Inflammatory macrophage treated with lipopolysaccharide for 1 hour (primary cell): ENCODE results near the gene RAMACL.

Source experiments
- DNase-seq, 2 donors: peaks; one replicate each; pipeline ENCODE4 v3.0.0-alpha.2; 2020 to 2022

RAMACL gene

DNA sequence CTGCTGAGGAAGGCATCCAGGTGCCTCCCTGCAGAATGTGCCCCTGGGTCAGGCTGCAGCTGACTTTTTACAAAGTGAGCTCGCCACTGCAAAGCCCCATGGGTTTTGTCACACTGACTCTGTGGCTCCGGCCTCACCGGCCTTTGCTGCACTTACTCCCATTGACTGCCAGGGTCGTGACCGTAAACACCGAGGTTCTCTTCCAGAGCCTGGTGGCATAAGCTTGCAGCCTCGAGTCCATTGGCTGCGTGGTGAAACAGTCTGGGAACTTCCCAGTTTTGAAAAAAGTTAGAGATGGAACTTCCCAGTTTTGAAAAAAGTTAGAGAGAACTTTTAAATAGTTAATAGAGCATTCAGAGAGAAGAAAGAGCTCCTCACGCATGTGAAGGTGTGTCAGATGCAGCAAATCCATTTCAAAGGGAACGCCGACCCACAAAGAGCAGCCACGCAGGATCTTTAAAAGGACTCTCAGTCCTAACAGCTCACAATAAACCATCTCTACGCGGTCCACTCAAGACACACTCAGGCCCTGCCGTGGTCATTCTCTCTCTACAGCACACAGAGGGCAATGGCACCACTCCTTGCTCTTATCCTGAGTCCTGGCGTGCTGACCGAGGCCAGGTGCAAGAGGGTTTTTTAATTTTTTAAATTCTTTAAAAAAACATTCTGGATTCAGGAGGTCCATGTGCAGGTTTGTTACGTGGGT, 12.8 kb downstream of the RAMACL start:
- DNase-seq = peak; percentile 76

DNA sequence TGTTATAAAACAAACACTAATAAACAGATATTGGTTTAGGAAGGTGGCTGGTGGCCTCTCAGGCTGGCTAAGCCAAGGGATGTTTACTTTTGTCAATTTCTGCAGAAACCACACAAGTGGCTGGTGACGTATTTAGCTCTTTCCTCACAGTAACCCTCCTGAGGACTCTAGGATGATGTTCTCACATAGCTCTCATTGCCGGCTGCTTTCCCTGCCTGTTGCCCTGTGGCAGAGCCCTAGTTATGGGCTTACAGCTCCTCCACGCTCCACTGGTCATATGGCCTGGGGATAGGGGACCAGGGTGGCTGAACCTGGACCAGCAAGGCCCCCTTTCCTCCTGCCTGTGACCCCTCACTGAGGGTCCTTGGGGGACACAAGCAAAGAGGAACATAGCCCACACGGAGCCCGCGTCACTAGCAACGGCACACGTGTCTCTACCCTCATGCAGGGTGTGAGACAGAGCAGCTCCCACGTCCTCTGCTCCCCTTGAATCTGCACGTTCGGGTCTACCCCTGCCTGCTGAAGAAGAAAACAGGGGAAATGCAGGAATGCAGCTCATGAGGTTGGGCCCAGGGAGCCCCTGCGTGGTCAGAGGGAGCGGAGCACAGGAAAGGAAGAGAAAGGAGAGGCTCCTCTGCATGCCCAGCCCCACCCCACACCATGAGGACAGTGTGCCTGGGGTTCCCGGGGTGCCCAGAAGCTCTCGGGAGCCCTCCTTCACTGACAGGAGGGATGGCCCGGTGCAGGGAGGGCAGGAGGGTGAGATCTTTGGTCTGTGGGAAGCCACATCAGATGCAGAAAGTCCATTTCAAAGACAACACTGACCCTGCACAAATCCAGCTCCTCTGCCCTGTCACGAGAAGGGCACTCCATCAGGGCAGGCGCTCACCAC, 13.9 kb downstream of the RAMACL start:
- no peak for DNase-seq

DNA sequence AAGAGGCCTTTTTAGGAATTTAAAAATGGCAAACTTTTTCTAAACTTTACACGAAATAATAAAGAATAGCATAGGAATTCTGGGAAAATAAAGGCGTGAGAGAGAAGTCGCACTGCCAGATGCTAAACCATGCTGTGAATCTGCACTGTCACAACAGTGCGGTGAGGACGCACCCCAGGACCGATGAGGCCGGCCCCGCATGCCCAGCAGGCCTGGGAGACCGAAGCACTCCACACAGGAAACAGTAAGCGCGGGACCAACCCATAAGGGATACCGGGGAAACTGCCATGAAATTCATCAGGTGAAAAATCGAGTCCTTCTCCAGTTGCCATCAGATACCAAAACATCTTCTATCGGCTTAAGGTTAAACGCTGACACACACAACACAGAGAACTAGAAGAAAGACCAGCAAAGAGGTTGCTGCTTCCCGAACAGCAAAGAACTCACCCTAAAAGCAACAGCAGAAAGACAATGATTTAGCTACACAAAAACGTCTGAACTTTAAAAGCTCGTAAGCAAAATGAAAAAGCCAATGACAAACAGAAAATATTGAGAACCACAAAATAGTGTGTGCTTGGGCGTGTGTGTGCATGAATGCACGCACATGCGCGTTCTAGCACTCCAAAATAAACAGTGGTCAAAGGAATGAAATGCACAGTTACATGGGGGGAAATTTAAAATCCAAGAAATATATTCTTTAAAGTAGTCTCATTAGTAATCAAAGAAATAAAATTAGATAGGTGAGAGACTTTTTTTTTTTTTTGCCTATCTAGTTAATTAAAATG, 15.4 kb downstream of the RAMACL start:
- no peak for DNase-seq

DNA sequence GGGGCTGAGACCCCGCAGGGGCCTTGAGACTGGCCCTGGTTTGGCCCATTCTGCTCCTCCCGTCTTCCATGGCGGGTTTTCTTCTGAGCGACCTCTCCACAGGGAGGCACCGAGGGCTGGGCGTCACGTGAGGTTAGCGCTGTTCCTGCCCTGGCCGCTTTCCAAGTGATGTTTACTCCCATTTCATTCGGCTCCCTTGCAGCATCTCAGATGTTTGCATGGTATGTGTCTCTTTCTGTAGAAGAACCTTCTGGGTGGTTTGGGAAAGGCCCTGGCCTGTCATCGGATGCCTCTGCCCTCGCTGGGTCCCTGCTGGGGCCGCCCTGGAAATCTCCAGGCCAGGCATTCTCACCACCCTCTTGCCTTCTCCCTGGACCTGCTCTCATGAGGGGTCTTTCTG, 17.3 kb downstream of the RAMACL start:
- DNase-seq = no peak

DNA sequence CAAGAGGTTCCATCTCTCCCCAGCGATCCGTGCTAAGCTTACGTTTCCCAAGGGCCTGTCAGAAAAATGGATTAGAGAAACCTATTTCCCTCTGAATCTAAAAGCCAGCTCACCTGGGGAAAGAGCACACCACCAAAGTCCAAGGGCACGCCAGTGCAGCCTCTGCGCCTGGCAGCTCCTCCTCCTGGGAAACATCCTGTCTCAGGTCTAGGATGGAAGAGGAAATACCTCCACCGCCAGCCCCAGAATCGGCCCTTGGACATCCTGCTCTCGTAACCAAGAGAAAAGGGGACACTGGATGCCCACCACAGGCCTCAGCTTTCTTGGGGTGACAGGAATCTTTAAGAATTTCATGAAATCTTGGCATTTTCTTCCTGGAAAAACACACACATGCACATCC, 18.7 kb downstream of the RAMACL start:
- DNase-seq = no peak

DNA sequence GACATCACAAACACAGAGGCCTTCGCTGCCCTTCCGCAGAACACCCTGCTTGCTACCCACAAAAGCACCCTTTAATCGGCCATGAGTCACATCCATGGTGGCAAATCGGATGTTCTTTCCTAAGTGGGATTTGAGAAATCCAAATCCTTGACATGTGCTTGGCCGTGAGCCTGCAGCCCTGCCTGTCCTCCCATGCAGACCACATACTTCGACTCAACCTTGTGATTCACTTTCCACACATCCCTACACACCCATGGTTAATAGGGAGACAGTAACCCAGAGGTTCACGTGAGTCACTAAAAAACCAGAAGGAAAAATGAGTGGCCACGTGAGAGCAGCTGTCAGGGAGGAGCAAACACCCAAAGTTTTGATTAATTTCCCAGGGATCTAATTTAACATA, 19.4 kb downstream of the RAMACL start:
- DNase-seq = no peak

DNA sequence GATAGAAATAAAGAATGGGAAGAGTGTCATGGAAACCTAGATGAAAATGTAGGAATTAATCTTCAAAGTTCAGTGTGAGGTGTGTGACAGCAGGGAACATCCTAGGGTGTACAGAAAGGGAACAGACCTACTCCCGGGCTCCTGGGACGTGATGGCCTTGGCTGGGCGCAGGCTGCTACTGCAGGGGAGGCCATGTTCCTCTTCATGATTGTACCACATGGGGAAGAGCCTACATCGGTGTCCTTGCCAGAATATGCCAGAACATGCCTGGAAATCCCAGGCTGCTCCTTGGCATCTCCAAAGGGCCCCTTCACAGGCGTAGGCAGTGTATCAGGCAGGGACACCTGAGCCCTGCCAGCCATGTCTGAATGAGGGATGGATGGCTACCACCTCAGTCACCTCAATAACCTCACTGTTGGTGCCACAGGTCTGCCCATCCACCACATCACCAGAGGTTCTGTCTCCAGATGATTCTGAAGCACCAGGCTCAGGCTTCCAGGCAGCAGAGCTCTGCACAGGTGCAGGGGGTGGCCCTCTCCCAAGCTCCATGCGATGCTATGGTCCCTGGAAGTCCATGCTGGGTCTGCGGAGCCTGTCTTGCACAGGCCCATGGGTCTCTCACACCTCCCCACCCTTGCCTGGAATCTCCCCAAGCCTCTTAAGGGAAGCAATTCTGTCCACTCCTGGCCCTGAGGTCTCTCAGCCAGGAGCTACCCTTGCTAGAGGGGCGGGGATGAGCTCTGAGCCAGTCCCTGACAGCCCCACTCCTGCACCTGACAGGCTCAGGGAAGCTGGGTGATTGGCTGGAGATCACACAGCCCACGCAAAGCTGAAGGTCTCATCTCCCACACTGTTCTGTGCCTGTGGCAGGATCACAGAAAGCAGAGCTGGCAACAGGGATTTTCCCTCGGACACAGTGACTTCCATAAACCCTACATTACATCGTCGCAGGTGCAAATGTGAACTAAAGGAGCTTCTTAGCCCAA, 20.2 kb downstream of the RAMACL start:
- no peak for DNase-seq

DNA sequence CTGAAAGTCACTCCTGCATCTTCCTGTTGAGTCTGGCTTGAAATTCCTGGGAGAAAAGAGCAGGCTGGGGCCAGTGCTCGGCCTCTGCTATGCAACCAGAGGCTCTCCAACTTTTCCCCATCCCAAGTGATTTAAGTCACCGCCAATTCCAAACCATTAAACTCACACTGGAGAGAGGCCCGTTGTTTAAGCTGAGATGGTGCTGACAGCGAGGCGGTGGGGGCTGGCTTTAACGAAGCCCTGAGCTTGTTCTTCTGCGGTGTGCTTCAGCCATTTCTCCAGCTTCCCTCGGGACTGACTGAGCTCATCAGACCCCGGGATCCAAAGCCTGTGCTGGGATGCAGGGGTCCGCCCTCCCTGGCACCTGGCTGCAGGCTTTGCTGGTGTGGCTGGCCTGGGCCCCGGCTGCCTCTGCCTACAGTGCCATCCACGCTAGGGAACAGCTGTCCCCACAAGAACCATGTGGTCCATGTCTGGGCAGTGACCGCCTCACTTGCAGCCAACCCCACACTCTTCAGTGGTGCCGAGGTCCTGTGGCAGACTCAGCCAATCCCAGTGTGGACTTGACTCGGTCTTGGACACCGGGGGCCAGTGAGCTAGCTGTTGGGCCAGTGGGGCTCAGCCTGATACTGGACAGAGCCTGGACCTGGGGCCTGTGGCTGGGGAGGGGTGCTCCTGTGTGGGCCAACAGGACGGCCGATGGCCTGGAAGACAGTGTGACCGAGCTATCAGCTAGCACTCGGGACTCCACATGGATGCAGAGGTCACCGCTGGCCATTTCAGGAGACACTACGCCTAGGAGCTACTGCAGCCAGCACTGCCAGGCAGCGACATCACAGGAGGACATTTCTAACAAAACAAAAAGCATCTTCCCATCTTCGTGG, 21.2 kb downstream of the RAMACL start:
- DNase-seq = no peak

DNA sequence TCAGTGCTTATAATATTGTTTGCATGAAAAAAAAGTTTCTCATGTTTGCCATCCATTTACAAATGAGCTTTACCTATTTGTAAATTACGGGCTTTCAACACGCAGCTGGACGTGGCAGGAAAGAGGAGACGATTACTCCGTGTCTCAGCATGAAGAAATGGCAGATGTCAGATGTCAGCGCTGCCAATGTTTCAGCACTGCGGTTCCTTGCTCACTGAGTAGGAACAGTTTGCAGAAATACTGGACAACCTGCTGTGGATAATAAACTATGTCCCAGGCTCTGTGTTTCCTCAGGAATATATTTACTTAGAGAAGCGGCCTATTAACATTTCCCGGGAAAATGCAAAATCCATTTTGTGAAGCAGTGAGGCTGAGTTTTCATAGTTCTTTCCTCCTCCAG, 22.7 kb downstream of the RAMACL start:
- DNase-seq = no peak

DNA sequence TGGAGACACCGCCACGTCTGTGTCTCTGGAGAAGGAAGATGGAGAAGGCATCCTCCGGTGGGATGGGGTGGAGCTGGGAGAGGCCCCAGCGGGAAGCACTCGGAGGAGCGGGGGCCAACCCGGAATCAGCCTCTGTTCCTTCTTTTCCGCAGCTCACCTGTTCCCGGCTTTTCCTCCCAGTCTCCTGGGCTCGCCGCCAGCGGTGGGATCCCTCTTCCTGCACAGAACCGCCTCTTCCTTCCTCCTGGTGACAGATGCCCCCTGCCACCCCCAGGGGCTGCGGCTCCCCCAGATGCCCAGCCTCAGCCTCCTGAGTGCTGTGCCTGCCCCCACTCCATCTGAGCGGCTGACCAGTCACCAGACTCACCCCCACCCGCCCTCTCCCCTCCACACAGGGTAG, 23.3 kb downstream of the RAMACL start:
- no peak for DNase-seq

DNA sequence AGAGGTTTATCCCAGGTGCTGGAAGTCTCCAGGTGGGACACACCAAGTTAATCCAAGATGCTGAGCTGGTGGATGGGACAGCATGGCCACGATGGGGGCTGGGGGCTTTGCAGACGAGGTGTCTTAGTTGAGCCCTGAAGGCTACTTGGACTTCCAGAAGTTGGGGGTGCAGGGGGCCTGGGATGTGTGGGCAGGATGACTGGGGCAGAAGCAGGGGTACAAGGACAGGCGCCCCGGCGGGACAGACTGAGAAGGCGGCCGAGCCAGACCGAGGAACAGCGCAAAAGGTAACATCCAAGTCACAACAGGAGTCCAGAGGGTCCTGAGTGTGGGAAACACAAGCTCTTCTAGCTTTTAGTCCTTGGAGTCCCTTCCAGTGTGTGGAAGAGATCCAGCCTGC, 23.8 kb downstream of the RAMACL start:
- no peak for DNase-seq

DNA sequence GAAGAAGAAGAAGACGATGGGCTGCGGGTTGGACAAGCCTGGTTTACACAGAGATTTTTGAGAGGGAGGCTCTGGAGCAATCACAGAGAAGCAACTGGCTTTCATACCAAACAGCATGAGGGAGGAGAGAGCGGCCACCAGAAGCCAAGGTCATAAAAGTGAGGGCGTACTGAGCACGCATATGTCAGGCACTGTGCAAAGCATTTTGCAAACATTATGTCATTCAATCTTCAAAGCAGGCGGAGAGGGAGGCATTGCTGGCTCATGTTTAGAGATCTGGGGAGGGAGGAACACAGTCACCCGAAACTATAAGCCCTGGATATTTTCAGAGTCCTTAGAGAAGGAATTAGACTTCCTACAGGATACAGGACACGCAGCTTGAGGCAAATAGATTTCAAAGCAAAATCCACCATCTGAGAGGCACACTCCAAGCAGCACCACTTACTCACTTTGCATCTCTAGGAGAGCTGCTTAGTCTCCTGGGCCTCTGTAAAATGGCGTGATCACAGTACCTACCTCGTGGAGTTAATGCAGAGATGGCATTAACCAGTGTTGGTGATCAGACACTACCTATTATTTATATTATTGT, 24.6 kb downstream of the RAMACL start:
- DNase-seq = no peak

DNA sequence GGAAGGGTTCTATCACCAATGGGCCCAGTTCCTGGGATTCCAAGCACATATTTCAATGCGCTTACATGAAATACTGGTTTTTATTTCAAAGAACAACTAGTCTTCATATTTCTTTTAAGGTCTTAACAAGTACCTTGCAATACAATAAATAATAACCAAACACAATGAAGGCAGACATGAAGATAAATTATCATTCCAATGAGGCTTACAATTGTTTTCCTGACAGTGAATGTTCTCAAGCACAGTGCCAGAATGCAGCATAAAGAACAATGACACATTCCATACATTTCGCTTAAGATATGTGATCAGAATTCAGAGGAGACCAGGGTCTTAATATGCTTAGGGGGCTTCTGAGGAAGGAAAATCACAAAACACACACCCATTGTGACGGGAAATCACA, 26.3 kb downstream of the RAMACL start:
- no peak for DNase-seq

DNA sequence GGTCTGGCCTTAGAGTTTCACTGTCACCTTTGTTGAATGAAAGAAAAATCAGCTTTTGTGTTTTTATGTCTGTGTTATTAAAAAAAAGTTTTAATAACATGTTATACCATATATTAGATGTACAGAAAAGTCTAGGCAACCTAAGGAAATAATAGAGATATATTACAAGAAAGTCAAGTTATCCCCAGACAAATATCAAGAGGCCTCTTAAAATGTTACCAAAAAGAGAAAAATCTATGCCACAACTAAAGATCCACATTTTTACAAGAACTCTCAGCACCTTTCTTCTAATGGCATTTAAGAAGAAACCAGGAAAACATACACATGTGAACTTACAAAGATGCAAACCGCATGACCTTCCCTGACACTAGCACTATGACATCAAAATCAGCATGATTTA, 26.8 kb downstream of the RAMACL start:
- DNase-seq = no peak

DNA sequence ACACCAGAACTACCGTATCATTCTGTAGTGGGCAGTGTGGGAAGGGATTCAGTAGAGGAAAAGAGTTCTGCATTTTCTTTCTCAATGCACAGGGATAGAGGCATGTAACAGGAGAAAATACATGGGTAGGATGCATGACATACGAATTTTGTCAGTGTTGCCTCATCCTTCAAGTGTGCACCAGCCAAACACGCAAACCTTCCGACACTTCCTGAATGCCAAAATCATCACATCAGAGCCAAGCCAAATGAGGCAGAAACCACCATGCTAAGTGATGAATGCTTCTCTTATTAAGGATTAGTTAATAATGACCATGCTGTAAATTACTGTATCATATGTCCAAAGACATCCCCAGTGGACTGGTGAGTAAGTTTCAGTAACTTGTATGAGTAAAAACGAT, 27.3 kb downstream of the RAMACL start:
- DNase-seq = no peak

DNA sequence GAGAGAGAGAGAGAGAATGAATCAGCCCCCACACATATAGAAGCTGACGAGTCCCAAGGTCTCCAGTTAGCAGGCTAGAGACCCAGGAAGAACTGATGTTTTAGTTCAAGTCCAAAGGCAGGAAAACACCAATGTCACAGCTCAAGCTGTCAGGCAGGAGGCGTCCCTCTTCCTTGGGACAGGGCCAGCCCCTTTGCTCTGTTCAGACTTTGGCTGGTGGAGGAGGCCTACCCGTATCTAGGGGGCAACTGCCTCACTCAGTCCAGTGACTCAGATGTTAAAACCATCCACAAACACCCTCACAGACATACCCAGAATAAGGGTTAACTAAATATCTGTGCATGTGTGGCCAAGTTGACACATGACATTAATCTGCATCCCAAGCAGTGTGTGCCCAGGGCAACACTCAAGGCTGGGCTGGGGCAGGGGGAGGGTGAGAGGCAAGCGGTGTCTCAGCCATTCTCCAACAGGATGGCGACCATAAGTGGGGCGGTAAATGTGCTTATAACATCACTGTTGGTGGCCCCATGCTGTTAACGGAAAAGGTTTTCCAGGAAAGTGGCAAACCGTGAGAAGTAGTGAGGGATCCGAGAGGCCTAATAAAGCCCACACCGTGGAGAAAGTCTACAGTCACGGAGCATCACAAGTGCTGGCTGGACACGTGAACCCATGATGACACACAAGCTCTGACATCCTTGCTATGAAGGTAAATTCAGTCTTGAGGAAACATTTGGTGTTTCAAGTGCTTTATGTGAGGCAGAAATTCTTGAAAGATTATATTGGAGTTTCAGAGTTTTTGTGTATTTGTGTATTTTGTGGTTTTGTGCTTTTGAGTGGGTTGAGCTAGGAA, 28.1 kb downstream of the RAMACL start:
- DNase-seq = no peak

DNA sequence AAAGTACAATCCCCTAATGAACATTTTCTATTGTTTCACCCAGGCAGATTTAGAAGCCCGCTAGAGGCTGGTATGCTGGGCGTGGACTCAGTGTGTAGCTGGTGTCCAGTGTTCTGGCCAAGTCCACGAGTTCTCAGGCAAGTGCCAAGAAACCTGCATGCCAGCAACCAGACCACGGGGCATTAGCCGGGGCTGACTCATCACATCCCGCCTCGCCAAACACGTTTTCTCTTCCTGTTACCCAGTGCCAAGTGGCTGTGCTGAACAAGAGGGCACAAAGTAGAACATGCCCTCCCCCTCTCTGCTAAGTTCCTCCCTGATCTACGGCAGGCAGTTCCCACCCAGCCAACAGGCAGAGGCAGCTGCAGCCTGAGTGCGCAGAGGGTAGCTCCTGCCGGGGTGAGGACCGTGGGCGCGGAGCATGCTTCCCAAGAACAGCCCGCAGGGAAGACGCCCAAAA, 29.6 kb downstream of the RAMACL start:
- DNase-seq = peak; percentile 49 to 72

DNA sequence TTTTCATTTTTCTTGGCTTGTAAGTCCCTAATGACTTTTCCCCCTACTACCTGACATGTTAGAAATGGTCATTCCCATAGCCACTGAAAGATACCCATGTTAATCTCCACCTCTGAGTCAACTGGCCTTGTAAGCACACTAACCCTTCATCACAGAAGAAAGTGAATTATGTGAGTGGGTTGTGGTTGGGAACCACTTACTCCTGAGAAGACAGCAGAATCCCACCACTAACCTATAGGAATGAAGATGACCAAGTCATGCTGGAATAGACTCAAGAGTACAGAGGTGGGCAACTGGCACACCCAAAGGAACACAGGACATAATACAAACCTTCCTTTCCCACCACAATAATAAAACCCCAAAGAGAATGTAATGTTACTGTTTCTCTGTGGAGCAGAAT, 30.1 kb downstream of the RAMACL start:
- DNase-seq = no peak

DNA sequence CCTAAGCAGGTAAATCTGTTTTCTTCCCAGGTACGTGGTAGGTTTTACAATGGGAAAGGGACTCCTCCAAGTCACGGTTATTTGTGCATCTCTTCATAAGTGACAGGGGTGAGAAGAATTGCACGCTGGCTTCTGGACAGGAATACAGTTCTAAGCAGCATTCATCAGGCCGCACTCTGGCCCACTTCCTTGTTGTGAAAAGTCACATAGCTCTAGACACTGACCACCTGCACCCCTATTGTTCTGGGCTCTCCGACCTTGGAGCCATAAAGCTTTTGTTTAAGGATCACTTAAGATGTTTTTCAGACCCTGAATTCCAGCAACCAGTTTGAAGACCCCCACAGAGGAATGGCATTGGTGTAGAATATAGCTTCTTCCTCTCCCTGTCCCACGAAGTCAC, 31.4 kb downstream of the RAMACL start:
- DNase-seq = no peak

DNA sequence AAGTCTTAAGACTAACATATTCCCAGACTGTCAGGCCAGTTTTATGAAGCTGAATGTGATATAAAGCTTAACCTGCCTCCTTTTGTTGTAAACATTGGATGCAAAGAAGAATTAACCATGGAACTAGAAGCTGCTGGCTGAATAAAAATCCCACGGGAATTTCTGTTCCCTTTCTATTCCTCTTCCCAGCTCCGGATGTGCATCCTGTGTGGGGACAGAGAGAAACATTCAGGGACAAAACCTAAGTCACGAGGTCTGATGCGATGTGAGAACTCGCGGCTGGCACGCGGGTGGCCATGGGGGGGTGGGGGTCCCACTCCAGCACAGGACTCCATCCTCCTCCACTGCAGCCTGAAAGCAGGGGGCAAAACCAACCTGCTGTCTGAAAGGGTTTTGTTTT, 32.2 kb downstream of the RAMACL start:
- DNase-seq = no peak
